Measurements from ENCODE around the gene NRDE2.
"Not testable (repeated sequence)": the region's sequence is repeated elsewhere in the genome, so short reads cannot be mapped to it uniquely, and the experiment has no call there.

Gene NRDE2

GRCh38 chr14:90344331-90345238 lies 12.8 kb upstream of the NRDE2 start:
- no peak for DNase-seq

- no peak for DNase-seq
These were observed 10.6 kb upstream of the NRDE2 start for GRCh38 chr14:90342327-90342726.

GRCh38 chr14:90341784-90342183 lies 10.0 kb upstream of the NRDE2 start:
- no peak for DNase-seq

GRCh38 chr14:90341232-90341631 lies 9.5 kb upstream of the NRDE2 start:
- not testable (repeated sequence) for DNase-seq

GRCh38 chr14:90336985-90337384 lies 5.2 kb upstream of the NRDE2 start:
- no peak for DNase-seq

- no peak for DNase-seq
These were observed 4.7 kb upstream of the NRDE2 start for GRCh38 chr14:90336401-90336800.

- DNase-seq, result no peak
These were observed 487 bp upstream of the NRDE2 start for GRCh38 chr14:90332271-90332584.

GRCh38 chr14:90330203-90331196 lies 1.2 kb downstream of the NRDE2 start:
- DNase-seq, result no peak

GRCh38 chr14:90321891-90322290 lies 9.8 kb downstream of the NRDE2 start:
- DNase-seq, result no peak

GRCh38 chr14:90319634-90320541 lies 11.9 kb downstream of the NRDE2 start:
- DNase-seq, result no peak

GRCh38 chr14:90319173-90319572 lies 12.6 kb downstream of the NRDE2 start:
- DNase-seq, result no peak

GRCh38 chr14:90318016-90318415 lies 13.7 kb downstream of the NRDE2 start:
- no peak for DNase-seq

GRCh38 chr14:90317286-90317685 lies 14.5 kb downstream of the NRDE2 start:
- DNase-seq, result no peak

- no peak for DNase-seq
These were observed 23.2 kb downstream of the NRDE2 start for GRCh38 chr14:90308561-90308960.

- DNase-seq, result no peak
These were observed 26.6 kb downstream of the NRDE2 start for GRCh38 chr14:90305176-90305601.

GRCh38 chr14:90304502-90304901 lies 27.2 kb downstream of the NRDE2 start:
- no peak for DNase-seq

- no peak for DNase-seq
These were observed 28.3 kb downstream of the NRDE2 start for GRCh38 chr14:90303473-90303872.

GRCh38 chr14:90302529-90303303 lies 29.0 kb downstream of the NRDE2 start:
- DNase-seq, result no peak

- no peak for DNase-seq
These were observed 30.1 kb downstream of the NRDE2 start for GRCh38 chr14:90301668-90302090.

- no peak for DNase-seq
These were observed 30.6 kb downstream of the NRDE2 start for GRCh38 chr14:90301122-90301521.

GRCh38 chr14:90300611-90301047 lies 31.1 kb downstream of the NRDE2 start:
- no peak for DNase-seq

- no peak for DNase-seq
These were observed 32.3 kb downstream of the NRDE2 start for GRCh38 chr14:90299408-90299807.

Data from activated effector memory CD4-positive, alpha-beta T cell treated with anti-CD3 and anti-CD28 coated beads, Interleukin-2, amount 50 U/mL, for 16 hours (primary cell).